Hindlimb muscle (tissue), 1 donor: ENCODE data around the gene CASZ1. TPM values are rescaled to one million over a fixed set of nuclear protein-coding genes. Genes with fewer than 3 reads are reported as not detected.

Experiments
- DNase-seq: peaks from one replicate; pipeline ENCODE4 v3.0.0-alpha.2; 2013
- polyA plus RNA-seq: library from polyadenylated mRNA; unstranded; fragments of 120-200 nt; gene quantifications from one replicate; pipeline ENCODE4 v1.2.1, GENCODE V29; 2013; ENCODE audit not compliant: insufficient read length

The CASZ1 gene
- polyA plus RNA-seq, 1 donor, result 82.9 TPM

- DNase-seq, result no peak
Observed at GRCh38 chr1:10620776-10621175, 175.7 kb downstream of the CASZ1 start.

GRCh38 chr1:10617931-10618885 lies 178.2 kb downstream of the CASZ1 start:
- no peak for DNase-seq

GRCh38 chr1:10617318-10617717 lies 179.1 kb downstream of the CASZ1 start:
- DNase-seq, result no peak

- no peak for DNase-seq
Observed at GRCh38 chr1:10616696-10617095, 179.8 kb downstream of the CASZ1 start.

GRCh38 chr1:10615932-10616671 lies 180.3 kb downstream of the CASZ1 start:
- no peak for DNase-seq

GRCh38 chr1:10615332-10615731 lies 181.1 kb downstream of the CASZ1 start:
- DNase-seq, result no peak

- no peak for DNase-seq
Observed at GRCh38 chr1:10614377-10615225, 181.8 kb downstream of the CASZ1 start.

GRCh38 chr1:10613861-10614260 lies 182.6 kb downstream of the CASZ1 start:
- DNase-seq, result no peak

GRCh38 chr1:10613340-10613739 lies 183.1 kb downstream of the CASZ1 start:
- no peak for DNase-seq

GRCh38 chr1:10612436-10613160 lies 183.8 kb downstream of the CASZ1 start:
- DNase-seq, result no peak

- DNase-seq, result no peak
Observed at GRCh38 chr1:10610901-10611600, 185.4 kb downstream of the CASZ1 start.

- no peak for DNase-seq
Observed at GRCh38 chr1:10608690-10609089, 187.8 kb downstream of the CASZ1 start.

- DNase-seq, result no peak
Observed at GRCh38 chr1:10607228-10607627, 189.2 kb downstream of the CASZ1 start.

GRCh38 chr1:10606064-10606463 lies 190.4 kb downstream of the CASZ1 start:
- DNase-seq, result no peak

GRCh38 chr1:10604966-10605365 lies 191.5 kb downstream of the CASZ1 start:
- DNase-seq, result no peak

- no peak for DNase-seq
Observed at GRCh38 chr1:10602936-10603335, 193.5 kb downstream of the CASZ1 start.

- DNase-seq, result no peak
Observed at GRCh38 chr1:10601342-10602070, 194.9 kb downstream of the CASZ1 start.

- no peak for DNase-seq
Observed at GRCh38 chr1:10599194-10599861, 197.1 kb downstream of the CASZ1 start.

GRCh38 chr1:10598389-10598702 lies 198.1 kb downstream of the CASZ1 start:
- DNase-seq, result peak; percentile 11
